ENCODE measurements around the gene DOK1.

The DOK1 gene

DNA sequence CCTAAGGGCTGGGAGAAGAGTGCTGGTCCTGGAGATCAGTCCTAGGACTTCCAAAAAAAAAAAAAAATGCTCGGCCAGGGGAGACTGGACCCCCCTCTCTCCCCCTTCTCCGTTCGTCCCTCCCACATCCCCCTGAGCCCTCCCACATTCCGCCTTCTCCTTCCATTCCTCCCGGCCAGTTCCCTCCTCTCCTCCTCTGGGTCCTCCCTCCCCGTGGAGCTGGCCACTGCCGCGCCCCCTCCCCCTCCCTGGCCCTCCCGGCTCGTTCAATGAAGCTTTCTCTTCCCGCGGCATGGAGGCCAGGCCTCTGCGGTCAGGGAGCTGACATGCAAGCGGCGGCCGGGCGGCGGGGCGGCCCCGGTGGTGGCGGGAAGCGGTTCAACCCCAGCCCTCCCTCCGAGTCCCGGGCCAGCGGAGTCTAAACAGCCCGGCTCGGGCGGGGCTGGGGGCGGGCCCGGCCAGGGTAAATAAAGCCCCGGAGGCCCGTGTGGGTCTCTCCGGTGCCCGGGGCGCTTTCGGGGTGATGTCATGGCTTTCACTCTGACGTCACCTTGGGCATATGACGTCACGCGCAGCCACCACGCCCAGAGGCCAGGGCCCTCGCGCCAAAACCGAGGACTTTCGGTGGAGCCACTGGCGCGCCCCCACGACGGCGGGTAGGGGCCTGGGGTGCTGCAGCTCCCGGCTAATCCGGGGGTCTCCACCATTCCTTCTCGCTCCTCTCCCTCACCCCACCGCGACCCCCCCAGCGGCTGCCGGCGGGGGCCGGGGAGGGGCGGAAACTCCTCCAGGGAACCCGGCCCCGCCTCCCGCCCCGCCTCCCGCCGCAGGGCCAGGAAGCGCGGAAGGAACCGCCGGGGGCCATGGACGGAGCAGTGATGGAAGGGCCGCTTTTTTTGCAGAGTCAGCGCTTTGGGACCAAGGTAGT is at the start of gene DOK1, which contains the start of gene LOXL3:
Gene DOK1, plus strand, starts transcription at position 829 of the 928 bp plus-strand sequence. Its CDS starts 35 bp downstream, at position 864.
Gene LOXL3, minus strand, starts transcription at position 51 of the 928 bp plus-strand sequence. CDS start 1,308 bp downstream, outside the sequence.
- H3K4me3 ChIP-seq (ENCODE audit: low read length): peak within 1 kb of the TSS; percentile 96
- no peak for TF ChIP-seq ZNF274 (IDR thresholded peaks at IDR 0.05; ENCODE audit: low read depth, low read length)

DNA sequence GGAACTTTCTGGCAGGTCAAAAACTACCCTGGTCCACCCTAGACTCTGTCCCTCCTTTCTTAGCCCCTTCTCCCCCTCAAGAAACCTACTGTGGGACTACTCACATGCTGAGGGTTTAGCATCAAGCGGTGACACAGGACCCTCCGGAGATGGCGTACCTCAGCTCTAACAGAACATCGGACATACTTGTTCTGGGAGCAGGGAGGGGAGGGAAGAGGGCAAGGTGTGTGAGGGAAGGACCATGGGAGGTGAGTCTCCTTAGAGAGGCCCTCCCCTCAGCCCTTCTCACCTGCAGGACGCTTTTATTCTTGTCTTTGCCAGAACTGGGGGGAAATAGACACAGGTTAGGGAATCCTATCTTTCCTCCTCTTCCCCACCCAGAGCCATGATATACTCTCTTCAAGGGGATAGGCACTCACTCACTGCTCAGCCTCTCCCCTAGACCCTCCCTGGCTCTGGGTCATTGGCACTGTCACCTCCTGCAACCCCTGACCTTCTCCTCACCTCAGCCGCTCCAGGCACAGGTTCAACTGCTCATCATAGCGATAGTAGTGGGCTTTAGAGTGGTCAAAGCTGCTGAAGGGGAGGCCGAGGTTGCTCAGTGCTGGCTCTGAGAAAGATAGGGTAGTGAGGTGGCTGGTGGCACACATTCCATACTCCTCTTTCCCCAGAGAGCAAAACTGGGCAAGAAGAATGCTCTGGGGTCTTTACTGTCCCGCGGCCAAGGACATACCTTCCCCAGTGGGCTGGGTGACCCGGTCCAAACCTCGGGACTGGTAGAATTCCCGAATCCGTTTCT is 48.9 kb upstream of the DOK1 start:
- TF ChIP-seq ZNF274 (IDR thresholded peaks at IDR 0.05; ENCODE audit: low read depth, low read length): no peak
- H3K4me3 ChIP-seq (ENCODE audit: low read length): no peak overlapping the region

DNA sequence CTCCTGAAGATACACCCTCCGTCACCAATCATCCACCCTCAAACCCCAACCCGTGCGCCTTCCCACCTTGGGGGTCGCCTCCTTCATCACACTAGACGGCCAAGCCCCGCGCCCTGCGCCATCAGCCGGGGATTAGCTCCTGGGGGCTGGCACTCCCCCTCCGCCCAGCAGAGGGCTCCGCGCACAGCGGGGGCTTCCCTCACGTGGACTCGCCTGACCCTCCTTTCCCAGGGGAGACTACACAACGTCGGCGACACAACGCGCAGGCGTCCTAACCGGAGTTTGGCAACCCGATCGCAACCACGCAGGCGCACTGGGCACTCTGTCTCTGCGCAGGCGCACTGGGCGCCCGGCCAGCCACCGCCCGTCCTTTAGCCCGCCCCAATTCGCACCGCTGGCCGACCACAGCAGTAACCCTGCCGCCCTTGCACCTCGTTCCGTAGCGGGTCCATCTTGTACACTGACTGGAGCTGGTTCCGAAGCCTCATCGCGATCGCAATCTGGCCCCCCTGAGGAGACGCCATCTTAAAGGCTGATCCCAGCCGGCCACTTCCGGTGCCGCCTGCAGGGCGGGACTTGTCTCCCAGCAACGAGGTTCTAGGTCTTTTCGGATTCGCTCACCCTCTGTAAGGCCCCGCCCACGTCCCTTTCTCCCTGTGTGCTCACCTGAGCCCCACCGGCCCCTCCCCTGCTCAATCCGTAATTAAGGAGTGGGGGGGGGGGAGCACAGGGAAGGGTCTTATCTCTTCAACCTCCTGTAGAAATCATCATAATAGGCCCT is 47.2 kb upstream of the DOK1 start, which contains the start of gene PCGF1:
Gene PCGF1, minus strand, starts transcription at position 551 of the 781 bp plus-strand sequence. Its CDS starts 27 bp downstream, at position 524.
- no peak for TF ChIP-seq ZNF274 (IDR thresholded peaks at IDR 0.05; ENCODE audit: low read depth, low read length)
- H3K4me3 ChIP-seq (ENCODE audit: low read length): peak within 1 kb of the TSS; percentile 65

DNA sequence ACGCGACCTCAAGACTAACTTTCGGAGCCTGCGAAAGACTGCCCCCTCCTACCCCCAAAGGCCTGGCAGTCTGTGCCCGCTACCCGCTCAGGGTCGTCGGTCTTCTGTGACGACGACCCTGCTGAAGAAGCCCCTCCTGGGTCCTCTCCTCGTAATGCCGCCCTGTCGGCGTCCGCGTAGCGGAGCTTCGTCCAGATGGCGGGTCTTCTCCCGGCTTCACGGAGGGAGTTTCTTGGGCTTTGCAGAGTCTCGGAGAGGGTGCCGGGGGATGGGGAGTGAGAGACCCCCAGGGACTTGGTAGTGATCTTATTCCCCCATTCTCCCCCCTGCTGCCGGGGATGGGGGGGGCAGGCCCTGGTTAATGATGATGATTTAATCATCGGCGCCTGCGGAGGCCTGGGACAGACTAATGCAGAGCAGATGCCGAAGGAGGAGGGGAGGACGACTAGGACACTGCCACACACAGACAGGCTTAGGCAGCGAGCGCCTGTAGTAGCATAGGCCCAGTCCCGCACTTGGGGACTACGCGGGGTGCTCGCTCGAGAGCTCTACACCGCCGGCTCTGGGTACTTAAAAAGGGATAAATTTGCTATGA is 46.5 kb upstream of the DOK1 start:
- peak overlapping the region; percentile 65; the same call in 1 of the 2 replicates for H3K4me3 ChIP-seq (ENCODE audit: low read length)
- TF ChIP-seq ZNF274 (IDR thresholded peaks at IDR 0.05; ENCODE audit: low read depth, low read length): no peak

DNA sequence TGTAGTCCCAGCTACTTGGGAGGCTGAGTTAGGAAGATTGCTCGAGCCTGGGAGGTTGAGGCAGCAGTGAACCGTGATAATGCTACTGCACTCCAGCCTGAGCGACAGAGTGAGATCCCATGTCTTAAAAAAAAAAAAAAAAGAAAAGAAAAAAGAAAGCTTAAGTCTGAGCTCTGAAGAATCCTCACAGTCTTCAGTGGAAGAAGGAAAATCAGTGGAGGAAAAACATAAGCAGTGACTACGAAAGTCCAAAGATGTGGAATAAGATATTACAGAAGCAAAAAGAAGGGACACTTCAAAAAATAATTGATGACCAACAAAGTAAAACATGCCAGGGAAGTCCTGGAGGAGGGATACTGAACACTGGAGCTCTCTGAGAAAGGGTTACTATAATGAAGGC is 44.2 kb upstream of the DOK1 start:
- no peak overlapping the region for H3K4me3 ChIP-seq (ENCODE audit: low read length)
- no peak for TF ChIP-seq ZNF274 (IDR thresholded peaks at IDR 0.05; ENCODE audit: low read depth, low read length)

DNA sequence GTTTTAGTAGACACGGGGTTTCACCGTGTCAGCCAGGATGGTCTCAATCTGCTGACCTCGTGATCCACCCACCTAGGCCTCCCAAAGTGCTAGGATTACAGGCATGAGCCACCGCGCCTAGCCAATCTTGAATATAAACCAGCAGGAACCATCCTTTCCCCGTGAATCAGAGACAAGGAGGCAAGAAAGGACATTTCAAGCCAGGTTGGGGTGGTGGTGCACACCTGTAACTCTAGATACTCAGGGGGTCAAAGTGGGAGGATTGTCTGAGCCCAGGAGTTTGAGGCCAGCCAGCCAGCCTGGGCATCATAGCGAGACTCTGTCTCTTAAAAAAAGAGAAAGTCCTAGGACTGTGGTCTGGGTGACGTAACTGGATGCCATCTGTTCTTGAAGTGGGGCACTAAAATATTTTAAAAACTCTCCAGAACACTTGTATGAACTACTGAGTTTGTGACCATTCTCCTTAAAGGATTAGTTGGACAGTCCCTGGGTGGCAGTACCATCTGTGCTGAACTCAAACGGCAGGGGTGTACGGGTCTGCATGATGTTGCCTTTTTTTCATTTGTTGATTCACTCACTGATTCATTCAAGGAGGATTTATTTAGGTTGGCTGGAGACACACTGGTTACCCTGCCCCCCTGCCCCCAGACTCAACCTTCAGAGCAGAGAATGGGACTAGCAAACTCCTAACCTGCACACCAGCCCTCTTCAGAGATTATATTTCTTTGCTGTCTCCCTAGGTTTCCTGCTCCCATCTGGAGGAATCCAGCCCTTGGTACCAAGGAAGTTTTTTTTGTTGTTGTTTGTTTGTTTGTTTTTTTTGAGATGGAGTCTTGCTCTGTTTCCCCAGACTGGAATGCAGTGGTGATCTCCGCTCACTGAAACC is 43.2 kb upstream of the DOK1 start:
- no peak overlapping the region for H3K4me3 ChIP-seq (ENCODE audit: low read length)
- no peak for TF ChIP-seq ZNF274 (IDR thresholded peaks at IDR 0.05; ENCODE audit: low read depth, low read length)

DNA sequence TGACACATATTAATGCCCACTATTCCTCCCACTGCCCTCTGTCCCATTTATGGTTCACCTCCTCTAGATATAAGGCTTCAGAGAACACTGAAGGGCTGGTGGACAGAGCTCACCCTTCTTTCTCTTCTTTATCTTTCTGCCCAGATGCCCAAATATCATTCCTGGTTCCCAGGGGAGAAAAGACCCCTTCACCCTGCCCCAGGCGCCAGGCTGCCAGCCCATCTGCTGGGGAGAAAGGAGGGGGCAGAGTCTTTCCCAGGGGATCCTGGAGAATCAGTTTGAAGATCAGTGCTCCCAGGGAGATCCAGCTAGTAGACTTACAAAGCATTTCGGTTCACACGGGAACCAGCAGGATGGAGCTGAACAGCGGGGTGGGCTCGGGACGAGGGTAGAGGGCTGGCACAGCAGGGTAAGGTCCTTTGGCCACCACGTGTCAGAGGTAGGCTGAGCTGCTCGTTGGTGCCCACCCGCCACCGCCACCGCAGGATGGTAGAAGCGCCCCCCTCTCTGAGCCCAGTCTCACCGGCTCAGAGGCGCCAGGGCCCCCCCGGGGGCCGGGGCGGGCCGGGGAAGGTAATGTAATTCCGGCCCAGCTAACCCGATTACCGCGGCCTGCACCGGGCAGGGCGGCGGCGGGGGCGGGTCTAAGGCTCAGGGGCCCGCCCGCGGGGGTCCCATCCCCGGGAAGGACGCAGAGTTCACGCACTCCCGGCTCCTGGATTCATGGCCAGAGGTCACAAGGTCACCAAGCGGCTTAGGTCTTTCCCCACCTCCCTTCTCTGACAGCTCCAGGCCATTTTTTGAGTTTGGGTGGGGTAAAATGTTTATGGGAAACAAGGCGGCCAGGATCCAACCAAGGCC is 41.5 kb upstream of the DOK1 start:
- TF ChIP-seq ZNF274 (IDR thresholded peaks at IDR 0.05; ENCODE audit: low read depth, low read length): no peak
- no peak overlapping the region for H3K4me3 ChIP-seq (ENCODE audit: low read length)

DNA sequence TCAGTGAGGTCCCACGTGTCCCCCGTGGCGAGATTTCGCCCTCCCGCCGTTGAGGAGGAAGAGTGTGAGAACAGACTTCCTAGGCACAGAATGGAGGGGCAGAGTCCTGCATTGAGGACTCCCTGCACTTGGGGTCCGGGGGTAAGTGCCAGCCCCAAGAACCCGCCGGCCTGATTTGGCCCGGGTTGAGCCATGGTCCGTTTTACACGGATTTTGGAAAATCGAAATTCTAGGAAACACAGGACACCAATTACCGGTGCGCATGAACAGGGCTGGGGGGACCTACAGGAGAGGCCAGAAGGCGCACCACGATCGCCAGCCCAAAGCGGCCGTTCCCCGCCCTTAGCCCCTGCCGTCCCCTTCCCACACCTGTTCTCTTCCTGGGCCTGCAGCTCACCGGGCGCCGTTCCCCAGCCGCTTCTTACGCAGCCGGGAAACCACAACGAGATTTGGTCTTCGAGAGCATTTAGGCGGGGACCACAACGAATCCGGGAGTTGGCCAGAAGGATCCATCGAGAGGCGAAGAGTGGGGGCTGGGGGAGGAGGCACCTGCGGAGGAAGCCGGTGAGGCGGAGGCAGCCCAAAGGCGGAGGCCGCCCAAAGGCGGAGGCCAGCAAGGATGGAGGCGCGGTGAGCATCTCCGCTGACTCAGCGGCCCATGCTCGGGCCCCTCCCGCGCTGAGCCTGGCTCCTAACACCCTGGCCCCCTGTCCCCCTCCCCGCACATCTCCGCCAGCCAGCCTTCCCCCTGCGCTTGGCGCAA is 40.7 kb upstream of the DOK1 start:
- H3K4me3 ChIP-seq (ENCODE audit: low read length): no peak overlapping the region
- no peak for TF ChIP-seq ZNF274 (IDR thresholded peaks at IDR 0.05; ENCODE audit: low read depth, low read length)

DNA sequence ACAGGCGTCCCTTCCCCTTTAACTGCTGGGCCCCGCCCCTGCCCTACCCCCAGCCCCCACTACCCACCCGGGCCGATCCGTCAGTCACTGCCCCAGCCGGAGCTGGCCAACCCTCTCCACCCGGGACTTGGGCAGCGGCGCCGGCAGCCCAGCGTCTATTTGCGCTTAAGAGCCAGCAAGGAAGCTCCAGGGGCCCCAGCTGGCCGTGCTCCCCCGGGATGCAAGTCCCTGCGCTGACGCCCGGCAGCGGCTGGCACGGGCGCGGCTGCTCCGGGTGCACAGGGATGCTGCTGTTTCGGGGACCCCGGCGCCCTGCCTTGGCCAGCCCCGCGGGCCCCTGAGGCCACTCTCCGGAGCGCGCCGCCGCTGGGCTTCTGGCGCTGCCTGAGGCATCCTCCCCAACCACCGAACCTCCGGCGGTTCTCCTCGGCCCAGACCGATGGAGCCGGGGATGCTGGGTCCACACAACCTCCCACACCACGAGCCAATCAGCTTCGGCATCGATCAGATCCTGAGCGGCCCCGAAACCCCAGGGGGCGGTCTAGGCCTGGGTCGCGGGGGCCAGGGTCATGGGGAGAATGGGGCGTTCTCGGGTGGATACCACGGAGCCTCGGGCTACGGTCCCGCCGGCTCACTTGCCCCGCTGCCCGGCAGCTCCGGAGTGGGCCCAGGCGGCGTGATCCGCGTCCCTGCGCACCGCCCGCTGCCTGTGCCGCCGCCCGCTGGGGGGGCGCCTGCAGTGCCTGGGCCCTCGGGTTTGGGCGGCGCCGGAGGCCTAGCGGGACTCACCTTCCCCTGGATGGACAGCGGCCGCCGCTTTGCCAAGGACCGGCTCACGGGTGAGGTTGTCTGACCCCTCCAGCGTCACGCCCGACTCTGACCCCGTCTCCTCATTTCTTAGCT is 39.9 kb upstream of the DOK1 start, which contains the start of gene TLX2:
Gene TLX2, plus strand, starts transcription at position 83 of the 903 bp plus-strand sequence. Its CDS starts 357 bp downstream, at position 440.
- no peak within 1 kb of the TSS; the same call in 1 of the 2 replicates for H3K4me3 ChIP-seq (ENCODE audit: low read length)

More for the DNA sequence above, 39.9 kb upstream of the DOK1 start, which contains the start of gene TLX2:
- TF ChIP-seq ZNF274 (IDR thresholded peaks at IDR 0.05; ENCODE audit: low read depth, low read length): no peak

Data from GM08714 (cell line).